ENCODE results near the gene PRMT1.
"Not testable (repeated sequence)": the region's sequence is repeated elsewhere in the genome, so short reads cannot be mapped to it uniquely, and the experiment has no call there.

PRMT1 gene

GRCh38 chr19:49689133-49690078, 12.3 kb downstream of the PRMT1 start, which contains the start of gene ADM5:
ADM5 (plus strand) TSS chr19:49689594; CDS start chr19:49689838, 244 bp downstream.
- no peak for FAIRE-seq

GRCh38 chr19:49690079-49690655, 13.1 kb downstream of the PRMT1 start:
- no peak for FAIRE-seq

GRCh38 chr19:49690656-49691242, 13.7 kb downstream of the PRMT1 start, which contains the start of gene CPT1C:
CPT1C (plus strand) TSS chr19:49691116; CDS start chr19:49692253, 1,137 bp downstream.
- FAIRE-seq: peak; percentile 98

GRCh38 chr19:49691243-49692146, 14.4 kb downstream of the PRMT1 start:
- FAIRE-seq: no peak

GRCh38 chr19:49692147-49692506, 15.1 kb downstream of the PRMT1 start:
- no peak for FAIRE-seq

GRCh38 chr19:49696115-49696514, 19.0 kb downstream of the PRMT1 start:
- FAIRE-seq: no peak

- no peak for FAIRE-seq
Measured at GRCh38 chr19:49696865-49697264, 19.8 kb downstream of the PRMT1 start.

GRCh38 chr19:49699364-49699763, 22.3 kb downstream of the PRMT1 start:
- no peak for FAIRE-seq

GRCh38 chr19:49700563-49700962, 23.5 kb downstream of the PRMT1 start:
- no peak for FAIRE-seq

- FAIRE-seq: no peak
Measured at GRCh38 chr19:49701271-49701786, 24.3 kb downstream of the PRMT1 start.

- FAIRE-seq: no peak
Measured at GRCh38 chr19:49704888-49705642, 28.0 kb downstream of the PRMT1 start.

- FAIRE-seq: no peak
Measured at GRCh38 chr19:49705919-49706318, 28.8 kb downstream of the PRMT1 start.

GRCh38 chr19:49710372-49710951, 33.4 kb downstream of the PRMT1 start:
- no peak for FAIRE-seq

GRCh38 chr19:49712397-49712859, 35.4 kb downstream of the PRMT1 start:
- no peak for FAIRE-seq

GRCh38 chr19:49713236-49713845, 36.3 kb downstream of the PRMT1 start:
- FAIRE-seq: no peak

- FAIRE-seq: no peak
Measured at GRCh38 chr19:49716154-49716553, 39.1 kb downstream of the PRMT1 start.

GRCh38 chr19:49718511-49718910, 41.4 kb downstream of the PRMT1 start:
- peak; percentile 88 for FAIRE-seq

GRCh38 chr19:49718991-49719390, 41.9 kb downstream of the PRMT1 start:
- no peak for FAIRE-seq

GRCh38 chr19:49719420-49719819, 42.3 kb downstream of the PRMT1 start:
- not testable (repeated sequence) for FAIRE-seq

- FAIRE-seq: no peak
Measured at GRCh38 chr19:49727217-49728030, 50.4 kb downstream of the PRMT1 start.

Data from A204.1 (cell line).